IPS-20b (cell line): ENCODE results near the gene ARMH4.

Experiments used
- H3K27ac ChIP-seq: one replicate; pipeline ENCODE4 v1.5.1; 2013; ENCODE audit warnings: low read length
- H3K27me3 ChIP-seq: 2 replicates; pipeline ENCODE4 v1.6.1; 2013; ENCODE audit warnings: mild to moderate bottlenecking, low read length, inconsistent platforms; ENCODE audit not compliant: insufficient read depth
- H3K36me3 ChIP-seq: 2 replicates; pipeline ENCODE4 v1.6.1; 2013; ENCODE audit warnings: low read depth, mild to moderate bottlenecking, inconsistent platforms, low read length, moderate library complexity; ENCODE audit not compliant: insufficient read depth
- H3K4me1 ChIP-seq: 2 replicates; pipeline ENCODE4 v1.6.1; 2013; ENCODE audit warnings: mild to moderate bottlenecking, control low read depth, inconsistent platforms, low read length, moderate library complexity; ENCODE audit not compliant: insufficient read depth
- H3K4me3 ChIP-seq: 2 replicates; pipeline ENCODE4 v1.5.1; 2013; ENCODE audit warnings: mild to moderate bottlenecking, low read length, inconsistent platforms
- H3K9ac ChIP-seq: 2 replicates; pipeline ENCODE4 v1.6.1; 2013; ENCODE audit warnings: low read depth, mild to moderate bottlenecking, inconsistent platforms, low read length, moderate library complexity
- H3K9me3 ChIP-seq: 2 replicates; pipeline ENCODE4 v1.6.1; 2013; ENCODE audit warnings: mild to moderate bottlenecking, low read depth, low read length, inconsistent platforms; ENCODE audit not compliant: insufficient read depth

ARMH4 gene

GRCh38 chr14:58152014-58152857 lies at the start of gene ARMH4:
Gene ARMH4 (minus strand): TSS chr14:58152213. CDS start chr14:58139358, 12,855 bp downstream.
- Histone ChIP-seq H3K27ac (no peak within 1 kb of the TSS), H3K4me1 (peaks cover 25% of the 10 kb centered on the region), H3K9me3 (no peaks in the 10 kb centered on the region), H3K36me3 (no peaks in the 10 kb centered on the region), H3K9ac (peak within 1 kb of the TSS; percentile 82), H3K4me3 (peak within 1 kb of the TSS; percentile 96), H3K27me3 (peaks cover 43% of the 10 kb centered on the region)

- H3K4me1 ChIP-seq = 0 out of 2 replicates have a peak, but pooled peaks cover 3% of the 10 kb centered on the region
- H3K36me3 ChIP-seq = peaks cover 7% of the 10 kb centered on the region
- H3K27ac ChIP-seq = no peak overlapping the region
- peak overlapping the region; percentile 90 for H3K9ac ChIP-seq
- H3K27me3 ChIP-seq = no peaks in the 10 kb centered on the region
- peak overlapping the region; percentile 95 for H3K4me3 ChIP-seq
- no peaks in the 10 kb centered on the region for H3K9me3 ChIP-seq
These were observed 48.8 kb upstream of the ARMH4 start for GRCh38 chr14:58200846-58201245.

- Histone ChIP-seq H3K27ac (peak overlapping the region; percentile 15), H3K4me3 (peak overlapping the region; percentile 95), H3K27me3 (no peaks in the 10 kb centered on the region), H3K36me3 (peaks cover 7% of the 10 kb centered on the region), H3K9me3 (no peaks in the 10 kb centered on the region), H3K4me1 (0 out of 2 replicates have a peak, but pooled peaks cover 3% of the 10 kb centered on the region), H3K9ac (peak overlapping the region; percentile 90)
These were observed 48.4 kb upstream of the ARMH4 start for GRCh38 chr14:58200480-58200841.

GRCh38 chr14:58199726-58200479 lies 47.9 kb upstream of the ARMH4 start, which contains the start of gene ACTR10:
Gene ACTR10 (plus strand): TSS chr14:58200149. CDS start chr14:58200218, 69 bp downstream.
- no peaks in the 10 kb centered on the region for H3K9me3 ChIP-seq
- H3K4me1 ChIP-seq = 0 out of 2 replicates have a peak, but pooled peaks cover 3% of the 10 kb centered on the region
- H3K27ac ChIP-seq = peak within 1 kb of the TSS; percentile 15
- peak within 1 kb of the TSS; percentile 90 for H3K9ac ChIP-seq
- H3K36me3 ChIP-seq = peaks cover 7% of the 10 kb centered on the region
- H3K4me3 ChIP-seq = peak within 1 kb of the TSS; percentile 95
- no peaks in the 10 kb centered on the region for H3K27me3 ChIP-seq

- no peaks in the 10 kb centered on the region for H3K36me3 ChIP-seq
- no peaks in the 10 kb centered on the region for H3K27me3 ChIP-seq
- no peak overlapping the region for H3K27ac ChIP-seq
- no peak overlapping the region for H3K9ac ChIP-seq
- no peak overlapping the region for H3K4me3 ChIP-seq
- no peaks in the 10 kb centered on the region for H3K9me3 ChIP-seq
- H3K4me1 ChIP-seq = 0 out of 2 replicates have a peak, but pooled peaks cover 3% of the 10 kb centered on the region
These were observed 46.1 kb upstream of the ARMH4 start for GRCh38 chr14:58198086-58198485.

- Histone ChIP-seq H3K9me3 (no peaks in the 10 kb centered on the region), H3K27ac (no peak overlapping the region), H3K9ac (no peak overlapping the region), H3K4me3 (no peak overlapping the region), H3K4me1 (0 out of 2 replicates have a peak, but pooled peaks cover 3% of the 10 kb centered on the region), H3K27me3 (no peaks in the 10 kb centered on the region), H3K36me3 (no peaks in the 10 kb centered on the region)
These were observed 44.2 kb upstream of the ARMH4 start for GRCh38 chr14:58196198-58196597.

GRCh38 chr14:58193542-58193941 lies 41.5 kb upstream of the ARMH4 start:
- H3K9ac ChIP-seq = no peak overlapping the region
- no peaks in the 10 kb centered on the region for H3K9me3 ChIP-seq
- no peak overlapping the region for H3K4me3 ChIP-seq
- H3K27me3 ChIP-seq = no peaks in the 10 kb centered on the region
- no peaks in the 10 kb centered on the region for H3K4me1 ChIP-seq
- H3K27ac ChIP-seq = no peak overlapping the region
- H3K36me3 ChIP-seq = no peaks in the 10 kb centered on the region

- Histone ChIP-seq H3K27me3 (no peaks in the 10 kb centered on the region), H3K27ac (no peak overlapping the region), H3K9ac (no peak overlapping the region), H3K9me3 (no peaks in the 10 kb centered on the region), H3K4me1 (no peaks in the 10 kb centered on the region), H3K36me3 (no peaks in the 10 kb centered on the region), H3K4me3 (no peak overlapping the region)
These were observed 40.0 kb upstream of the ARMH4 start for GRCh38 chr14:58191763-58192601.

- Histone ChIP-seq H3K9me3 (no peaks in the 10 kb centered on the region), H3K27ac (no peak overlapping the region), H3K4me3 (no peak overlapping the region), H3K9ac (no peak overlapping the region), H3K27me3 (no peaks in the 10 kb centered on the region), H3K36me3 (no peaks in the 10 kb centered on the region), H3K4me1 (no peaks in the 10 kb centered on the region)
These were observed 37.2 kb upstream of the ARMH4 start for GRCh38 chr14:58189176-58189575.

- no peak overlapping the region for H3K4me3 ChIP-seq
- no peak overlapping the region for H3K27ac ChIP-seq
- H3K4me1 ChIP-seq = no peaks in the 10 kb centered on the region
- H3K9ac ChIP-seq = no peak overlapping the region
- no peaks in the 10 kb centered on the region for H3K27me3 ChIP-seq
- H3K36me3 ChIP-seq = no peaks in the 10 kb centered on the region
- H3K9me3 ChIP-seq = no peaks in the 10 kb centered on the region
These were observed 25.1 kb upstream of the ARMH4 start for GRCh38 chr14:58177125-58177524.

GRCh38 chr14:58171090-58171489 lies 19.1 kb upstream of the ARMH4 start:
- Histone ChIP-seq H3K9ac (peak overlapping the region; percentile 30; the same call in 1 of the 2 replicates), H3K27ac (peak overlapping the region; percentile 65), H3K36me3 (no peaks in the 10 kb centered on the region), H3K4me1 (peaks cover 6% of the 10 kb centered on the region), H3K4me3 (0 out of 2 replicates have a peak overlapping the region, but pooled peaks have one; percentile 12), H3K9me3 (no peaks in the 10 kb centered on the region), H3K27me3 (no peaks in the 10 kb centered on the region)
